Left ventricle myocardium inferior (tissue), 1 donor: ENCODE data around the gene TSPAN32. TPM values are rescaled to one million over a fixed set of nuclear protein-coding genes. Genes with fewer than 3 reads are reported as not detected.

Experiments
- DNase-seq: peaks from one replicate; pipeline ENCODE4 v3.0.0-alpha.2; 2020
- H3K27ac ChIP-seq: fragments of 200-600 bp; replicated peaks from 2 replicates; pipeline ENCODE4 v1.8.0; 2021
- H3K27me3 ChIP-seq: fragments of 200-600 bp; 2 replicates; pipeline ENCODE4 v1.8.0; 2021; ENCODE audit warnings: low read depth
- H3K36me3 ChIP-seq: fragments of 200-600 bp; 2 replicates; pipeline ENCODE4 v1.8.0; 2021
- H3K4me1 ChIP-seq: fragments of 200-600 bp; 2 replicates; pipeline ENCODE4 v1.8.0; 2021
- H3K4me3 ChIP-seq: fragments of 200-600 bp; 2 replicates; pipeline ENCODE4 v1.8.0; 2021; ENCODE audit warnings: mild to moderate bottlenecking, moderate library complexity
- H3K9me3 ChIP-seq: fragments of 200-600 bp; replicated peaks from 2 replicates; pipeline ENCODE4 v1.8.0; 2021
- CTCF ChIP-seq: fragments of 200-600 bp; IDR thresholded peaks from 2 replicates; pipeline ENCODE4 v1.8.0; 2021; ENCODE audit warnings: antibody characterized with exemption, mild to moderate bottlenecking, borderline replicate concordance
- intact Hi-C: fragments of 100-400 bp; cut with micrococcal nuclease; formaldehyde crosslinking; loops from one replicate; pipeline ENCODE4 v1.11.0; 2022
- total RNA-seq: library from RNA; stranded (reverse); fragmentation: NEBNext Ultra II Directional; extraction: Animal tissue kit (Norgen Biotek cat#: 25700); gene quantifications from one replicate; pipeline ENCODE4 v1.2.1, GENCODE V29; 2021
- donor health status: DM: no; HTN: yes; CAD: no; lungs with severe emphysema.

Gene TSPAN32
- total RNA-seq, 1 donor from 2014 or later = 27.1 TPM

GRCh38 chr11:2347308-2347830 is 45.6 kb downstream of the TSPAN32 start:
- Histone ChIP-seq H3K27me3 (no peaks in the 10 kb centered on the region), H3K4me1 (no peaks in the 10 kb centered on the region), H3K27ac (no peak overlapping the region), H3K9me3 (peaks cover 21% of the 10 kb centered on the region), H3K4me3 (no peak overlapping the region), H3K36me3 (no peaks in the 10 kb centered on the region)
- no peak for TF ChIP-seq CTCF
- intact Hi-C loops = no loop called here
- DNase-seq = no peak

- intact Hi-C loops = no loop called here
- Histone ChIP-seq H3K36me3 (no peaks in the 10 kb centered on the region), H3K27ac (no peak overlapping the region), H3K9me3 (peaks cover 21% of the 10 kb centered on the region), H3K27me3 (no peaks in the 10 kb centered on the region), H3K4me1 (no peaks in the 10 kb centered on the region), H3K4me3 (no peak overlapping the region)
- TF ChIP-seq CTCF = no peak
- no peak for DNase-seq
Observed at GRCh38 chr11:2348986-2349385, 47.2 kb downstream of the TSPAN32 start.

- H3K27ac ChIP-seq = no peak overlapping the region
- no peak for DNase-seq
Observed at GRCh38 chr11:2351701-2352100, 49.9 kb downstream of the TSPAN32 start.

GRCh38 chr11:2352420-2352819 is 50.6 kb downstream of the TSPAN32 start:
- H3K27ac ChIP-seq = no peak overlapping the region
- intact Hi-C loops = no loop called here
- no peaks in the 10 kb centered on the region for H3K27me3 ChIP-seq
- H3K36me3 ChIP-seq = no peaks in the 10 kb centered on the region
- no peak for TF ChIP-seq CTCF
- no peak for DNase-seq
- peaks cover 17% of the 10 kb centered on the region for H3K9me3 ChIP-seq
- no peak overlapping the region for H3K4me3 ChIP-seq
- H3K4me1 ChIP-seq = no peaks in the 10 kb centered on the region

More at GRCh38 chr11:2351701-2352100, 49.9 kb downstream of the TSPAN32 start:
- Histone ChIP-seq H3K4me3 (no peak overlapping the region), H3K9me3 (peaks cover 17% of the 10 kb centered on the region), H3K27me3 (no peaks in the 10 kb centered on the region), H3K36me3 (no peaks in the 10 kb centered on the region), H3K4me1 (no peaks in the 10 kb centered on the region)
- intact Hi-C loops = no loop called here
- no peak for TF ChIP-seq CTCF

- TF ChIP-seq CTCF = no peak
- intact Hi-C loops = no loop called here
Observed at GRCh38 chr11:2355000-2355644, 53.3 kb downstream of the TSPAN32 start.

More at GRCh38 chr11:2355000-2355644, 53.3 kb downstream of the TSPAN32 start:
- DNase-seq = no peak
- H3K4me3 ChIP-seq = no peak overlapping the region
- H3K9me3 ChIP-seq = peaks cover under 1% of the 10 kb centered on the region
- H3K36me3 ChIP-seq = no peaks in the 10 kb centered on the region
- H3K4me1 ChIP-seq = no peaks in the 10 kb centered on the region
- H3K27me3 ChIP-seq = no peaks in the 10 kb centered on the region
- no peak overlapping the region for H3K27ac ChIP-seq
